Raji (cell line): ENCODE results near the gene ARHGAP21.

Source experiments
- POLR2A ChIP-seq: IDR thresholded peaks from 2 replicates; pipeline ENCODE4 v1.6.1; 2011; ENCODE audit warnings: low read depth, low read length, control low read depth; ENCODE audit not compliant: insufficient read depth

Gene ARHGAP21

GRCh38 chr10:24703700-24704099, 20.0 kb downstream of the ARHGAP21 start:
- no peak for TF ChIP-seq POLR2A

DNA sequence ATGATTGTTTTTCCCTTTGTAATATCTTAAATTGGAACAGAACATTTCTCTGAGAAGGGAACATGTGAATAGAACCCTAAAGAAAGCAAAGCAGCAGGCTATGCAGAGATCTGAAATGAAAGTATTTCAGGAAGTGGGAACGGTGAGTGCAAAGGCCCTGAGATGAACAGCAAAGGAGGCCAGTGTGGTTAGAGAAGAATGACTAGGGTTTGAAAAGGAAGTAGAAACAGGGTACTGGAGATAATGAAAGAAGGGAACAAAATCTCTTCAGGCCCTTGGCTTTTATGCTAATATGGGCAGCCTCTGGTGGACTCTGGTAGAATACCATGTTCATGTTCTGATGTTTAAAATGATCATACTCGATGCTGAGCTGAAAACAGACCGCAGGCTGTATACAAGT, 22.2 kb downstream of the ARHGAP21 start:
- TF ChIP-seq POLR2A: no peak

GRCh38 chr10:24700948-24701347, 22.7 kb downstream of the ARHGAP21 start:
- TF ChIP-seq POLR2A: no peak

DNA sequence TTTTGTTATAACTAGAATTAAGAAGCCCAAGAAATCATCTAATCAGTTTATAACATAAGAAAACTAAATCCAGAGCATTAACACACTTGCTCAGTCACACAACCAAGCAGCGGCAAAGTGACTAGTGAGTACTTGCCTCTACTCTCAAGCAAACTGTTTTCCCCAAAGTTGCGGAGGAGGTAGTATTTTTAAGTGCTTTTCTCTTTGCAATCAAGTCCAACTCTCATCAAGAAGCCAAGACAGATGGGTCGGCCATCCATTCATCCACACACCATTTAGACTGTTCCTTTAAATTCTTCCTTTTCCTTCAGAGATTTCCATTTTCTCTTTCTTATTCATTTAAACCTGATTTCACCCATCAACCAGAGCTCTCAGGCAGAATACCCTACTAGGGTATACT, 25.4 kb downstream of the ARHGAP21 start:
- TF ChIP-seq POLR2A: no peak

- no peak for TF ChIP-seq POLR2A
Observed at GRCh38 chr10:24697080-24697479, 26.6 kb downstream of the ARHGAP21 start.

DNA sequence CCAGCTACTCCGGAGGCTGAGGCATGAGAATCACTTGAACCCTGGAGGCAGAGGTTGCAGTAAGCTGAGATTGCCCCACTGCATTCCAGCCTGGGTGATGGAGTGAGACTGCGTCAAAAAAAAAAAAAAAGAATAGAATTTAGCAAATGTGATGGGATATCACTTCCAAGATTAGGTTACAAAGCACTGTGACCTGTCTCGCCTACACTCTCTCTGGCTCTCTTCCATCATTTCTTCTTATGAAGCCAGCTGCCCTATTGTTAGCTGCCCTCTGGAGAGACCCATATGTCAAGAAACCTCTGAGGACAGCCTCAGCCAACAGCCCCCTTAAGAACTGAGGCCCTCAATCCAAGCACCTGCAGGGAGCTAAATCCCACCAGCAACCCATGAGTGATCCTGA, 28.2 kb downstream of the ARHGAP21 start:
- TF ChIP-seq POLR2A: no peak

GRCh38 chr10:24694086-24694485, 29.6 kb downstream of the ARHGAP21 start:
- TF ChIP-seq POLR2A: no peak

GRCh38 chr10:24690961-24691512, 32.6 kb downstream of the ARHGAP21 start:
- no peak for TF ChIP-seq POLR2A

DNA sequence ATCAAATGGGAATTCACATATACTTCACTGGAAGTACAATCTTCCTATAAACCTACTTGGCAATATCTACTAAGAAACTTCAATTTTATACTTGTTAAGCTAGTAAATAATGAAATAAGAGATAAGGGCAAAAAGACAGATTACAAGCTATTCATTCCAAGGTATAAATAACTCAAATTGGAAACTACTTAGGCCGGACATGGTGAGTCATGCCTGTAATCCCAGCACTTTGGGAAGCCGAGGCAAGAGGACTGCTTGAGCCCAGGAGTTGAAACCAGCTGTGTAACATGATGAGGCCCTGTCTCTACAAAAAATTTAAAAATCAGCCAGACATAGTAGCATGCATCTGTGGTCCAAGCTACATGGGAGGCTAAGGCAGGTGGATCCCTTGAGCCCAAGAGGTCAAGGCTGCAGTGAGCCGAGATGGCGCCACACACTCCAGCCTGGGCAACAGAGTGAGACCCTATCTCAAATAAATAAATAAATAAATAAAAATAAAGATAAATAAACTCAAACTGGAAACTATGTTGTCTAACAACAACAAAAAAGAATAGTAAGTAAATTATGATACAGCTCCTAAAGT, 37.6 kb downstream of the ARHGAP21 start:
- TF ChIP-seq POLR2A: no peak

GRCh38 chr10:24683554-24683953, 40.1 kb downstream of the ARHGAP21 start:
- no peak for TF ChIP-seq POLR2A

DNA sequence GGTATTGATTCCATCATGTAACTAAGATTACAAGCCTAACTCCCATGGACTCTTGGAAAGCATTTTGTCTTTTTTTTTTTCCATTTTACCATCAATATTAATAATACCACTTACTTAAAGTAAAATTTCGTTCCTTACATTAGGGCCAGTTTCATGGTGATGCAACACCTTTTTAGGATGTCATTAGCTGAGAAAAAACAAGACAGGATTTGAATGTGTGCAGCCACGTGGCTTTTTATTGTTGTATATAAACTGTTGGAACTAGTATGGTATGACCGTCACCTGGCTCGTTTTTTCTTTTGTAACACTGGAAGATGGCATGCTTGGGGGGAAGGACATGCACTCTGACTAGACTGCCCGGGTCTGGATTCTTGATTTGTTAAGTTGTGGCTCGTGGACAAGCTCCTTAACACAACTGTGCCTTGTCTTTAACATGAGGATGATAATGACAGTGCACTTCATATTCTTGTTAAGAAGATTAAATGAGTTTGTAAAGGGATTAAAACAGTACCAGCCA, 42.1 kb downstream of the ARHGAP21 start:
- TF ChIP-seq POLR2A: no peak

GRCh38 chr10:24680647-24681524, 42.8 kb downstream of the ARHGAP21 start:
- no peak for TF ChIP-seq POLR2A

DNA sequence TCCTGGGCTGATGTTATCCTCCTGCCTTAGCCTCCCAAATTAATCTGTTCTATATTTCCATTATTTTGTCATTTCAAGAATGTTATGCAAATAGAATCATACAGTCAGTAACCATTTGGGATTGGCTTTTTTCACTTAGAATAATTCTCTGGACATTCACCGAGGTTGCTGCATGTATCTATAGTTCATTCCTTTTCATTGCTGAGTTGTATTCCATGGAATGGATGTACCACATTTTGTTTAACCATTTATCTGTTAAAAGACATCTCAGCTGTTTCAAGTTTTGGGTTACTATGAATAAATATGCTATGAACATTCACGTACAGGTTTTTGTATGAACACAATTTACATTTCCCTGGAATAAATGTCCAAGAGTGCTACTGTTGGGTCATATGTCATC, 44.9 kb downstream of the ARHGAP21 start:
- TF ChIP-seq POLR2A: no peak

- no peak for TF ChIP-seq POLR2A
Observed at GRCh38 chr10:24674892-24675632, 48.6 kb downstream of the ARHGAP21 start.

DNA sequence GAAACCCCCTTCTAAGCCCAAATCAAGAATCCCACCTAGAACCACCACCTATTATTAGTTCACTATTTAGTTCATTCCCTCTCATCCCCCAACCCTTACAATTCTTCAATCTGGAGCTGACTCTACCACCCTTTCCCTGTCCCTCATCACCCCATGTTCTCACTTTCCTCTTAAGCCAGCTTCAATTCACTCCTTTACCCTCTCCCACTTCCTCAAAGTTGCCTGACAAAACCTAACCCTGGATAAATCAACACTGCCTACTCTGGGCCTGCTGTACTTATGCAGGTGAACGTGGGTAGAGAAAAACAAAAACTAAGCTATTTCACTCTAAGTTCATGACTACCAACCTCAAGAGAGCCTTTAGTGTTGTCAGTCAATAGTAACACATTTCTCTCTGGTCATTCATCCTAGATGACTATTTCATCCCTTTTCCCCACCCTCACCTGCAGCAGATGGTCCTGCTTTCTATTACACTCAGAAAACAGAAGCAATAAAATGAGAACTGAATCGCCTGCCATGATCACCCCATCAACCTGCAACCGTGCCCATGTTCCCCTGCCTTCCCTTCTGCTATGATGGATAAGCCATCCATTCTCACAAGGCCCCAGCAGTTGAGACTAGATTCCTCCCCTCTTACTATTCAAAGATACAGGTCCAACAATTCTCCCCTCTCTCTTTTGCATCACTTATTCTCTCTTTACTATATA, 52.6 kb downstream of the ARHGAP21 start:
- no peak for TF ChIP-seq POLR2A
